Thoracic aorta (tissue), 2 donors: Measurements from ENCODE around the gene MMAB. TPM values are rescaled to one million over a fixed set of nuclear protein-coding genes. Genes with fewer than 3 reads are reported as not detected.

Experiments used
- ATAC-seq: fragments of 150-250 bp; one replicate; pipeline ENCODE4 v1.8.0; 2017; ENCODE audit warnings: low read depth; ENCODE audit not compliant: insufficient number of reproducible peaks, low FRiP score
- DNase-seq: peaks from one replicate; pipeline ENCODE4 v3.0.0-alpha.2; 2020; ENCODE audit warnings: low spot score
- H3K27ac ChIP-seq, 2 donors: fragments of 200-600 bp; sonication (generic); 1 replicate in 1 of 2; 2 replicates in 1 of 2; pipeline ENCODE4 v1.5.1; 2016; ENCODE audit warnings: mild to moderate bottlenecking in 2 of 2, moderate library complexity in 2 of 2
- H3K27me3 ChIP-seq: fragments of 200-600 bp; sonication (generic); replicated peaks from 2 replicates; pipeline ENCODE4 v1.6.0; 2016; ENCODE audit warnings: mild to moderate bottlenecking; ENCODE audit not compliant: insufficient read depth
- H3K36me3 ChIP-seq: fragments of 200-600 bp; sonication (generic); one replicate; pipeline ENCODE4 v1.5.1; 2016
- H3K4me1 ChIP-seq, 2 donors: fragments of 200-600 bp; sonication (generic); 1 replicate in 1 of 2; 2 replicates in 1 of 2; pipeline versions ENCODE4 v1.5.1 to v1.6.0; 2016; ENCODE audit warnings: low read depth in 2 of 2, mild to moderate bottlenecking in 1 of 2; ENCODE audit not compliant: control insufficient read depth in 1 of 2
- H3K4me3 ChIP-seq: fragments of 200-600 bp; sonication (generic); 2 replicates; pipeline ENCODE4 v1.5.1; 2016; ENCODE audit warnings: mild to moderate bottlenecking
- H3K9me3 ChIP-seq: fragments of 200-600 bp; sonication (generic); 2 replicates; pipeline ENCODE4 v1.5.1; 2016
- total RNA-seq, 2 donors: library from RNA; depleted of rRNA; stranded (reverse); fragments of >200 nt; gene quantifications; one replicate each; pipeline versions ENCODE4 v1.1.0 to v1.2.3, GENCODE V29; 2016
- TF ChIP-seq, protein P1 (sequence below): fragments of 200-600 bp; sonication (generic); IDR thresholded peaks from one replicate; pipeline ENCODE4 v1.5.1; 2019; ENCODE audit warnings: antibody characterized with exemption

The MMAB gene
- total RNA-seq, 2 donors from 2014 or later: 18.7 to 32.4 TPM

DNA sequence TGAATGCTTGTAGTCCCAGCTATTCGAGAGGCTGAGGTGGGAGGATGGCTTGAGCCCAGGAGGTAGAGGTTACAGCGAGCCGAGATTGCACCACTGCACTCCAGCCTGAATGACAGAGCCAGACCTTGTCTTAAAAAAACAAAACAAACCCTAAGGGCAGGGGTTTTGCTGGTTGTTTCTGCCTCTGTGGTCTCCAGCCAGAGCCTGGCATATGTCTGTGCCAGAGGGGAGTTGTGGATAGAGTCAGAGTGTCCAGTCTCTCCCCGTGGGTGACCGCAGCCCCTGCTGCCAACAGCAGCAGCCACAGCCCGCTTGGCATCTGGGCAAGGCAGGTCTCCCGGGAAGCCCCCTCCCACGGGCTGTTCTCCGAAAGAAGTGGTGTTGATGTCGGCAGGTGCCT, 37.9 kb upstream of the MMAB start:
- ATAC-seq (no peak), DNase-seq (no peak)
- H3K27me3 ChIP-seq: no peaks in the 10 kb centered on the region
- H3K4me3 ChIP-seq: no peak overlapping the region
- no peaks in the 10 kb centered on the region for H3K9me3 ChIP-seq
- no peaks in the 10 kb centered on the region for H3K36me3 ChIP-seq
- TF ChIP-seq, protein P1, sequence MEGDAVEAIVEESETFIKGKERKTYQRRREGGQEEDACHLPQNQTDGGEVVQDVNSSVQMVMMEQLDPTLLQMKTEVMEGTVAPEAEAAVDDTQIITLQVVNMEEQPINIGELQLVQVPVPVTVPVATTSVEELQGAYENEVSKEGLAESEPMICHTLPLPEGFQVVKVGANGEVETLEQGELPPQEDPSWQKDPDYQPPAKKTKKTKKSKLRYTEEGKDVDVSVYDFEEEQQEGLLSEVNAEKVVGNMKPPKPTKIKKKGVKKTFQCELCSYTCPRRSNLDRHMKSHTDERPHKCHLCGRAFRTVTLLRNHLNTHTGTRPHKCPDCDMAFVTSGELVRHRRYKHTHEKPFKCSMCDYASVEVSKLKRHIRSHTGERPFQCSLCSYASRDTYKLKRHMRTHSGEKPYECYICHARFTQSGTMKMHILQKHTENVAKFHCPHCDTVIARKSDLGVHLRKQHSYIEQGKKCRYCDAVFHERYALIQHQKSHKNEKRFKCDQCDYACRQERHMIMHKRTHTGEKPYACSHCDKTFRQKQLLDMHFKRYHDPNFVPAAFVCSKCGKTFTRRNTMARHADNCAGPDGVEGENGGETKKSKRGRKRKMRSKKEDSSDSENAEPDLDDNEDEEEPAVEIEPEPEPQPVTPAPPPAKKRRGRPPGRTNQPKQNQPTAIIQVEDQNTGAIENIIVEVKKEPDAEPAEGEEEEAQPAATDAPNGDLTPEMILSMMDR: no peak
- H3K27ac ChIP-seq: no peak overlapping the region
- H3K4me1 ChIP-seq: peaks cover 0 to 7% of the 10 kb centered on the region in 2 donors

DNA sequence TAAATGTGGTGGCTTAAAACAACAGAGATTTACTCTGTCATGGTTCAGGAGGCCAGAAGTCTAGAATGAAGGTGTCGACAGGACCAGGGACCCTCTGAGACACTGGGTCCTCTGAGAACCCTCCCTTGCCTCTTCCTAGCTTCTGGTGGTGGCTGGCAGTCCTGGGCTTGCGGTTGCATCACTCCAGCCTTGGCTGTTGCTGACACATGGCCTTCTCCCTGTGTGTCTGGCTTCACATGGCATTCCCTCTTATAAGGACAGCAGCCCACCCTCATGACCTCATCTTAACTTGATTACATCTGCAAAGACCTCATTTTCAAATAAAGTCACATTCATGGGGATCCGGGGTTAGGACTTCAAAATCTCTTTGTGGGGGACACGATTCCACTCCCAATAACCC, 37.2 kb upstream of the MMAB start:
- no peaks in the 10 kb centered on the region for H3K27me3 ChIP-seq

DNA sequence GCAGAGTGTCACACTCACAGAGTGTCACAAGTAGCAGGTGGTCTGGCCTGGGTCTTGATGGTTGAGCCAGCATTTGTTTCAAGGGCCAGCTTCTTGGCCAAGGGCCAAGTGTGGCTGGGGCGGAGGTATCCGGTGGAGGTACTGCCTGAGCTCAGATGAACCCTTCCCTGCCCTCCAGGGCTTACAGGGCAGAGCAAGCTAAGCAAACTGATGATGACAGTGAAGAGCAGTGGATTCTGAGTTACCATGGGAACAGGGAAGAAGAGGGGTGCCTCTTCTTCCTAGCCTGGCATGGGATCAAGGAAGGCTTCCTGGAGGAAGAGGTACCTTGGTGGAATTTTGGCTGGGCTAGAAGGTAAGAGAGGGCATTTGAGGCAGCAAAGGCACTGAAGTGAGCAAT, 36.0 kb upstream of the MMAB start:
- TF ChIP-seq, protein P1: no peak
- H3K27me3 ChIP-seq: no peaks in the 10 kb centered on the region
- ATAC-seq: no peak

More for the DNA sequence above, 37.2 kb upstream of the MMAB start:
- TF ChIP-seq, protein P1: no peak
- DNase-seq (no peak), ATAC-seq (no peak)
- H3K9me3 ChIP-seq: no peaks in the 10 kb centered on the region
- peaks cover 0 to 7% of the 10 kb centered on the region in 2 donors for H3K4me1 ChIP-seq
- H3K4me3 ChIP-seq: no peak overlapping the region
- H3K27ac ChIP-seq: no peak overlapping the region
- no peaks in the 10 kb centered on the region for H3K36me3 ChIP-seq

DNA sequence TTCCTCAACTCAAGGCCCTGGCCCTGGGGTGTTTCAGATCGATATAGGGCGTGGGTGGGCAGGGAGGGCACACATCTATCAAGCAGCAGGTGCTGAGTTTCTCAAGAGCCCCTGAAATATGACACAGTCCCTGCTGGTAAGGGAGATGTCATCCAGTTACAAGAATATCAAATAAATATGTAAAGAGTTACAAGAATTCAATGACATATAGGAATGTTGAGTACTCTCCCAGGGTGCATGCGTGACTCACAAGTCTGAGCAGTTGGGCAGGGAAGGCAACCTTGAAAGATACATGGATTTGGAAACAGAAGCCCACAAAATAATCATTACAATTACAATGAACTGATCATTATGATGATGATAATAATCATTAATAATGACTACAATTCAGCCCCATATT, 35.5 kb upstream of the MMAB start:
- no peak for ATAC-seq

More for the DNA sequence above, 36.0 kb upstream of the MMAB start:
- H3K27ac ChIP-seq: no peak overlapping the region
- no peak for DNase-seq
- no peaks in the 10 kb centered on the region for H3K36me3 ChIP-seq
- H3K4me3 ChIP-seq: no peak overlapping the region
- no peaks in the 10 kb centered on the region for H3K9me3 ChIP-seq
- peaks cover 0 to 7% of the 10 kb centered on the region in 2 donors for H3K4me1 ChIP-seq

DNA sequence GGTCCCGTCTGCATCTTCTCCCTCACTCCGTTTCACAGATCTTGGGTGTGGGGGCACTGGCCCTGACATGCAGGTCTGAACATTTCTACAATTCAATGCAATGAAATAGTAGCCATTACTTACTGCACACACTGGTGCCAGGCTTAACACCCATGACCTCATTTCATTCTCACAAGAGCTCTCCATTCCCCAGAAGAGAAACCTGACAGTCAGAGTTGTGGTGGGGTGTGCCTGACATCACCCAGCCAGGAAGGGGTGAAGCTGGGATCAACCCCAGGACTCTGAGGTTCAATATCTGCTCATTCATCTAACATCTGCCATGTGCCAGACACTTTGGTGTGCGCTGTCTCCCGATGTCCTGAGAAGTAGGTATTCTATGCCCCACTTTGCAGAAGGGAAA, 35.0 kb upstream of the MMAB start:
- no peak overlapping the region for H3K27ac ChIP-seq
- peaks cover 0 to 7% of the 10 kb centered on the region in 2 donors for H3K4me1 ChIP-seq
- no peaks in the 10 kb centered on the region for H3K9me3 ChIP-seq
- H3K4me3 ChIP-seq: no peak overlapping the region
- no peak for ATAC-seq
- H3K27me3 ChIP-seq: no peaks in the 10 kb centered on the region
- TF ChIP-seq, protein P1: no peak
- DNase-seq: no peak
- H3K36me3 ChIP-seq: no peaks in the 10 kb centered on the region

More for the DNA sequence above, 35.5 kb upstream of the MMAB start:
- Histone ChIP-seq H3K36me3 (no peaks in the 10 kb centered on the region), H3K9me3 (no peaks in the 10 kb centered on the region), H3K4me1 (peaks cover 0 to 7% of the 10 kb centered on the region in 2 donors), H3K27me3 (no peaks in the 10 kb centered on the region), H3K27ac (no peak overlapping the region), H3K4me3 (no peak overlapping the region)
- TF ChIP-seq, protein P1: no peak
- DNase-seq: no peak
